Colonic mucosa (tissue), 4 donors: ENCODE results near the gene NDUFA7. TPM values are rescaled to one million over a fixed set of nuclear protein-coding genes. Genes with fewer than 3 reads are reported as not detected.

Experiments
- DNase-seq: peaks from one replicate; pipeline ENCODE4 v3.0.0-alpha.2; 2020
- H3K27ac ChIP-seq: fragments of 200-600 bp; one replicate; pipeline ENCODE4 v1.8.0; 2021
- H3K27me3 ChIP-seq: fragments of 200-600 bp; one replicate; pipeline ENCODE4 v1.8.0; 2021
- H3K36me3 ChIP-seq: fragments of 200-600 bp; one replicate; pipeline ENCODE4 v1.8.0; 2021
- H3K4me1 ChIP-seq: fragments of 200-600 bp; one replicate; pipeline ENCODE4 v1.8.0; 2021; ENCODE audit warnings: mild to moderate bottlenecking
- H3K4me3 ChIP-seq: fragments of 200-600 bp; one replicate; pipeline ENCODE4 v1.8.0; 2021
- H3K9ac ChIP-seq, 2 donors: one replicate each; pipeline ENCODE4 v1.7.0; 2013; ENCODE audit warnings: control low read depth in 2 of 2, low read depth in 2 of 2, low read length in 2 of 2
- H3K9me3 ChIP-seq: fragments of 200-600 bp; one replicate; pipeline ENCODE4 v1.8.0; 2021
- intact Hi-C: fragments of 100-400 bp; cut with DNase I; formaldehyde crosslinking; loops from one replicate; pipeline ENCODE4 v1.14.1; 2022
- total RNA-seq, 2 donors: library from RNA; stranded (reverse); fragmentation: NEBNext Ultra II Directional in 1 of 2; extraction: Animal tissue kit (Norgen Biotek cat#: 25700) in 1 of 2; gene quantifications; one replicate each; pipeline ENCODE4 v1.2.1, GENCODE V29; 2021
- TF ChIP-seq, protein P1 (sequence below): fragments of 200-600 bp; IDR thresholded peaks from one replicate; pipeline ENCODE4 v1.8.0; 2022; ENCODE audit warnings: antibody characterized with exemption, mild to moderate bottlenecking
- donor health status: healthy.
- donor health status: DM: no; HTN: no; CAD: no.
- donor health status: DM: no; HTN: no; CAD: no.

Gene NDUFA7
- total RNA-seq, 2 donors from 2014 or later, result 57.4 to 58.3 TPM

GRCh38 chr19:8337728-8338127, 16.6 kb upstream of the NDUFA7 start:
- DNase-seq, result no peak
- peaks cover 10% of the 10 kb centered on the region for H3K4me1 ChIP-seq
- H3K4me3 ChIP-seq, result no peak overlapping the region
- H3K27me3 ChIP-seq, result peaks cover 46% of the 10 kb centered on the region
- no peaks in the 10 kb centered on the region for H3K9me3 ChIP-seq
- H3K9ac ChIP-seq, result no peak overlapping the region
- no peak overlapping the region for H3K27ac ChIP-seq
- TF ChIP-seq, protein P1, sequence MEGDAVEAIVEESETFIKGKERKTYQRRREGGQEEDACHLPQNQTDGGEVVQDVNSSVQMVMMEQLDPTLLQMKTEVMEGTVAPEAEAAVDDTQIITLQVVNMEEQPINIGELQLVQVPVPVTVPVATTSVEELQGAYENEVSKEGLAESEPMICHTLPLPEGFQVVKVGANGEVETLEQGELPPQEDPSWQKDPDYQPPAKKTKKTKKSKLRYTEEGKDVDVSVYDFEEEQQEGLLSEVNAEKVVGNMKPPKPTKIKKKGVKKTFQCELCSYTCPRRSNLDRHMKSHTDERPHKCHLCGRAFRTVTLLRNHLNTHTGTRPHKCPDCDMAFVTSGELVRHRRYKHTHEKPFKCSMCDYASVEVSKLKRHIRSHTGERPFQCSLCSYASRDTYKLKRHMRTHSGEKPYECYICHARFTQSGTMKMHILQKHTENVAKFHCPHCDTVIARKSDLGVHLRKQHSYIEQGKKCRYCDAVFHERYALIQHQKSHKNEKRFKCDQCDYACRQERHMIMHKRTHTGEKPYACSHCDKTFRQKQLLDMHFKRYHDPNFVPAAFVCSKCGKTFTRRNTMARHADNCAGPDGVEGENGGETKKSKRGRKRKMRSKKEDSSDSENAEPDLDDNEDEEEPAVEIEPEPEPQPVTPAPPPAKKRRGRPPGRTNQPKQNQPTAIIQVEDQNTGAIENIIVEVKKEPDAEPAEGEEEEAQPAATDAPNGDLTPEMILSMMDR, result no peak
- intact Hi-C loops, result no loop called here
- no peaks in the 10 kb centered on the region for H3K36me3 ChIP-seq

DNA sequence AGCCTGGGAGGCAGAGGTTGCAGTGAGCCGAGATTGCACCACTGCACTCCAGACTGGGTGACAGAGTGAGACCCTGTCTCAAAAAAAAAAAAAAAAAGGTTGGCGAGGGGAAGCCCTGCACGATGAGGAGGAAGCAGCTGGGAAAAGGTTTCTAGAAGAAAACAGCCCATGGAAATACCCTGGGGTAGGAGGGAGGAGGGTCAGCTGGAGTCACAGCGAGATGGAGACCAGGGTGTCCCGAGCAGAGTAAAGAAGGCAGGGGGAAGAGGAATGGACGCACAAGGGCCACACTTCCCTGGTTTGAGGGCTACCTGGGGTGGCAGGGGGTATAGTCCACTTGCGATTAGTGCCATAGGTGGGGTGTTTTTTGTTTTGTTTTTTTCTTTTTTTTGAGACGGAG, 15.5 kb upstream of the NDUFA7 start:
- TF ChIP-seq, protein P1, result no peak
- Histone ChIP-seq H3K27ac (no peak overlapping the region), H3K27me3 (peaks cover 36% of the 10 kb centered on the region), H3K4me1 (peaks cover 9% of the 10 kb centered on the region), H3K9me3 (no peaks in the 10 kb centered on the region), H3K36me3 (no peaks in the 10 kb centered on the region), H3K9ac (no peak overlapping the region), H3K4me3 (no peak overlapping the region)
- no peak for DNase-seq
- intact Hi-C loops, result no loop called here

GRCh38 chr19:8336072-8336569, 14.9 kb upstream of the NDUFA7 start:
- H3K9ac ChIP-seq, result no peak overlapping the region
- H3K36me3 ChIP-seq, result no peaks in the 10 kb centered on the region
- no peak overlapping the region for H3K27ac ChIP-seq
- H3K4me3 ChIP-seq, result no peak overlapping the region
- DNase-seq, result no peak
- TF ChIP-seq, protein P1, result no peak
- H3K27me3 ChIP-seq, result peaks cover 34% of the 10 kb centered on the region
- peaks cover 9% of the 10 kb centered on the region for H3K4me1 ChIP-seq
- H3K9me3 ChIP-seq, result no peaks in the 10 kb centered on the region
- intact Hi-C loops, result no loop called here

- Histone ChIP-seq H3K4me1 (peaks cover 9% of the 10 kb centered on the region), H3K36me3 (no peaks in the 10 kb centered on the region), H3K9me3 (no peaks in the 10 kb centered on the region), H3K9ac (no peak overlapping the region), H3K4me3 (peak overlapping the region; percentile 29), H3K27ac (no peak overlapping the region), H3K27me3 (peaks cover 32% of the 10 kb centered on the region)
- DNase-seq, result no peak
- TF ChIP-seq, protein P1, result no peak
- intact Hi-C loops, result no loop called here
These were observed 14.3 kb upstream of the NDUFA7 start for GRCh38 chr19:8335343-8336071.

GRCh38 chr19:8334458-8335342, 13.5 kb upstream of the NDUFA7 start:
- H3K36me3 ChIP-seq, result no peaks in the 10 kb centered on the region
- H3K27me3 ChIP-seq, result peaks cover 31% of the 10 kb centered on the region
- no peak overlapping the region for H3K27ac ChIP-seq
- intact Hi-C loops, result no loop called here
- H3K9me3 ChIP-seq, result no peaks in the 10 kb centered on the region
- H3K4me3 ChIP-seq, result peak overlapping the region; percentile 29
- DNase-seq, result peak; percentile 59
- peaks cover 9% of the 10 kb centered on the region for H3K4me1 ChIP-seq
- no peak overlapping the region for H3K9ac ChIP-seq
- TF ChIP-seq, protein P1, result no peak
